ENCODE data around the gene SPHK2. TPM values are rescaled to one million over a fixed set of nuclear protein-coding genes. Genes with fewer than 3 reads are reported as not detected.

The SPHK2 gene, protein sequence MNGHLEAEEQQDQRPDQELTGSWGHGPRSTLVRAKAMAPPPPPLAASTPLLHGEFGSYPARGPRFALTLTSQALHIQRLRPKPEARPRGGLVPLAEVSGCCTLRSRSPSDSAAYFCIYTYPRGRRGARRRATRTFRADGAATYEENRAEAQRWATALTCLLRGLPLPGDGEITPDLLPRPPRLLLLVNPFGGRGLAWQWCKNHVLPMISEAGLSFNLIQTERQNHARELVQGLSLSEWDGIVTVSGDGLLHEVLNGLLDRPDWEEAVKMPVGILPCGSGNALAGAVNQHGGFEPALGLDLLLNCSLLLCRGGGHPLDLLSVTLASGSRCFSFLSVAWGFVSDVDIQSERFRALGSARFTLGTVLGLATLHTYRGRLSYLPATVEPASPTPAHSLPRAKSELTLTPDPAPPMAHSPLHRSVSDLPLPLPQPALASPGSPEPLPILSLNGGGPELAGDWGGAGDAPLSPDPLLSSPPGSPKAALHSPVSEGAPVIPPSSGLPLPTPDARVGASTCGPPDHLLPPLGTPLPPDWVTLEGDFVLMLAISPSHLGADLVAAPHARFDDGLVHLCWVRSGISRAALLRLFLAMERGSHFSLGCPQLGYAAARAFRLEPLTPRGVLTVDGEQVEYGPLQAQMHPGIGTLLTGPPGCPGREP
- 1 to 10 TPM; 6.2 to 8.0 TPM for total RNA-seq

DNA sequence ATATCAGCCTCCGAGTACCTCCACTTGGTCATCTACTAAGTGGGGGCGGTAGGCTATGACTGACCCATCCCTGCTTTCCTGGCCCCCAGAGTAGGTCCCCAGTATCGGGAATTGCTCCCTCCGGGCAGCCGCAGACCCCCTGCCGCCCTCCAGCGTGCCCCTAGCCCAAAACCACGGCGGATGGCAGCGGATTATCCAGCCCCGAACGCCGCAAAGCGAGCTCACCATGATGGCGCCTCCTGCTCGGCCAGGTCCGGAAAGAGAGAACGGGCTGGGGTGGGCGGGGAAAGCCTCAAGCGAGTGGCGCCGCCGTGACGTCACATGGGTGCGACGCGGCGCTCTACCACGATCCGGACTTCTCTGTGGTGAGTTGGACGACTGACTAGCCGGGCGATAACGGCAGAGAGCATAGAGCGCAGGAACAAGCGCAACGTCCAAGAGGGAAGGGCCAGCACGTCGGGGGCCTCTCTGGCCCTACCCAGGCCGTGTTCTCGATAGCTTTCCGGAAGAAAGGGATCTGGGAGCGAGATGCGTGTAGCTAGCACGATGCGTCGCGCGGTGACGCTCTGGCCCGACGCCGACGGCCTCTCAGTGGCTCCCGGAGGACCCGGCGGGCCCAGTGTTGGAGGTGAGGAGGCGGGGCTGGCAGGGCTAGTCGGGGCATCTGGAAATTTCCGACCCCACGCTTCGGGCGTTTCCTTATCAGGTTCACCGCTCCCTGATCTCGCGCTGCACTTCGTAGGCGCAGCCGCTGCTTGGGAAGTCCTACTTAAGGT lies at the start of gene SPHK2, which contains the start of gene RPL18:
Gene SPHK2, plus strand, starts transcription at position 591 of the 776 bp plus-strand sequence. CDS start 1,009 bp downstream, outside the sequence.
Gene RPL18, minus strand, starts transcription at position 263 of the 776 bp plus-strand sequence. Its CDS starts 35 bp downstream, at position 228.
- TF ChIP-seq, protein P1, sequence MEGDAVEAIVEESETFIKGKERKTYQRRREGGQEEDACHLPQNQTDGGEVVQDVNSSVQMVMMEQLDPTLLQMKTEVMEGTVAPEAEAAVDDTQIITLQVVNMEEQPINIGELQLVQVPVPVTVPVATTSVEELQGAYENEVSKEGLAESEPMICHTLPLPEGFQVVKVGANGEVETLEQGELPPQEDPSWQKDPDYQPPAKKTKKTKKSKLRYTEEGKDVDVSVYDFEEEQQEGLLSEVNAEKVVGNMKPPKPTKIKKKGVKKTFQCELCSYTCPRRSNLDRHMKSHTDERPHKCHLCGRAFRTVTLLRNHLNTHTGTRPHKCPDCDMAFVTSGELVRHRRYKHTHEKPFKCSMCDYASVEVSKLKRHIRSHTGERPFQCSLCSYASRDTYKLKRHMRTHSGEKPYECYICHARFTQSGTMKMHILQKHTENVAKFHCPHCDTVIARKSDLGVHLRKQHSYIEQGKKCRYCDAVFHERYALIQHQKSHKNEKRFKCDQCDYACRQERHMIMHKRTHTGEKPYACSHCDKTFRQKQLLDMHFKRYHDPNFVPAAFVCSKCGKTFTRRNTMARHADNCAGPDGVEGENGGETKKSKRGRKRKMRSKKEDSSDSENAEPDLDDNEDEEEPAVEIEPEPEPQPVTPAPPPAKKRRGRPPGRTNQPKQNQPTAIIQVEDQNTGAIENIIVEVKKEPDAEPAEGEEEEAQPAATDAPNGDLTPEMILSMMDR (IDR thresholded peaks at IDR 0.05): peak in 1 of 2 donors; percentile 25
- peak within 1 kb of the TSS; percentile 91 to 95 for H3K27ac ChIP-seq
- H3K4me1 ChIP-seq: peaks cover 0 to 62% of the 10 kb centered on the region in 2 donors
- peak within 1 kb of the TSS; percentile 74 to 76 for H3K4me3 ChIP-seq
- peak; percentile 99 for DNase-seq (ENCODE audit: low spot score)
- H3K27me3 ChIP-seq: no peaks in the 10 kb centered on the region
- peaks cover 28% of the 10 kb centered on the region for H3K36me3 ChIP-seq
- H3K9me3 ChIP-seq: no peaks in the 10 kb centered on the region

DNA sequence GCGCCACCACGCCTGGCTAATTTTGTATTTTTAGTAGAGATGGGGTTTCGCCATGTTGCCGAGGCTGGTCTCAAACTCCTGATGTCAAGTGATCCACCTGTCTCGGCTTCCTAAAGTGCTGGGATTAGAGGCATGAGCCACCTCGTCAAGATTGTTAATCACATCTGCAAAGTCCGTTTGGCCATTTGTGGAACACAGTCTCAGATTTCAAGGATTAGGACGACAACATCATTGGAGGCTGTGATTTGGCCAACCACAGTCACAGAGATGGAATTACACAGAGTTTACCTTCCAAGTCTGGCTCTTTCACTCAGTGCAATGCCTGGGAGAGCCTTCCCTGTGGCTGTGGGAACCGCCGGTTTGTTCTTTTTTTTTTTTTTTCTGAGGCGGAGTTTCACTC lies 49.5 kb upstream of the SPHK2 start:
- TF ChIP-seq, protein P1 (IDR thresholded peaks at IDR 0.05): no peak
- no peaks in the 10 kb centered on the region for H3K27me3 ChIP-seq
- no peak for DNase-seq (ENCODE audit: low spot score)
- H3K36me3 ChIP-seq: no peaks in the 10 kb centered on the region
- no peak overlapping the region for H3K27ac ChIP-seq
- H3K9me3 ChIP-seq: no peaks in the 10 kb centered on the region
- peaks cover 0 to 14% of the 10 kb centered on the region in 2 donors for H3K4me1 ChIP-seq
- H3K4me3 ChIP-seq: no peak overlapping the region

DNA sequence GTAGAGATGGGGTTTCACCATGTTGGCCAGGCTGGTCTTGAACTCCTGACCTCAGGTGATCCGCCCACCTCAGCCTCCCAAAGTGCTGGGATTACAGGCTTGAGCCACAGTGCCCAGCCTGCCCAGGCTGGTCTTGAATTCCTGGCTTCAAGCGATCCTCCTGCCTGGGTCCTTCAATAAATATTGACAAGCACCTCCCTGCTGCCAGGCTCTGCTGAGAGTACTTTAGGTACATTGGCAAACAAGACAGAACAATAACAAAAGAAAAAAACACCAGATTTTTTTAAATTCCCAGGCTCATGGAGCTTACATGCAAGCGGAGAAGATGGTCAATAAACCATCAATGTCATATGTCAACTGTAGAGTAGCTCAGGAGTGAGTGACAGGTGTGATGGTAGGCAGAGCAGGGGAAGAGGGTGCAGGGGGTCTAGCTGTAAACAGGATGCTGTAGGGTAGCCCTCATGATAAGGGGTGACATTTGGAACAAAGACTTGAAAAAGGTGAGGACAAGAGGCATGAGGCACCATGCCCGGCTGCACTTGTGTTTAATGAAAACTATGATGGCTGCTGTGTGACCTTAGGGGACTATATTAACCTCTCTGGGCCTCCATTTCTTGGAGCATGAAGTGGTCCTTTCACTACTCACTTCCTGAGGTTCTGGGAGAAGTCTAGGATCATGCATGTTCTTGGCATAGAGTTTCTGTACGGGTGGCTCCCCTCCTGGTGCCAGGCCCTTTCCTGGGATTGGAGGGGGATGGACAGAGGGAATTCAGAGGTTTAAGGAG lies 47.7 kb upstream of the SPHK2 start:
- TF ChIP-seq, protein P1 (IDR thresholded peaks at IDR 0.05): no peak
- Histone ChIP-seq H3K27ac (peak overlapping the region in 1 of 2 donors; percentile 23), H3K4me1 (peaks cover 0 to 14% of the 10 kb centered on the region in 2 donors), H3K27me3 (no peaks in the 10 kb centered on the region), H3K4me3 (no peak overlapping the region), H3K9me3 (no peaks in the 10 kb centered on the region), H3K36me3 (no peaks in the 10 kb centered on the region)
- DNase-seq (ENCODE audit: low spot score): no peak

DNA sequence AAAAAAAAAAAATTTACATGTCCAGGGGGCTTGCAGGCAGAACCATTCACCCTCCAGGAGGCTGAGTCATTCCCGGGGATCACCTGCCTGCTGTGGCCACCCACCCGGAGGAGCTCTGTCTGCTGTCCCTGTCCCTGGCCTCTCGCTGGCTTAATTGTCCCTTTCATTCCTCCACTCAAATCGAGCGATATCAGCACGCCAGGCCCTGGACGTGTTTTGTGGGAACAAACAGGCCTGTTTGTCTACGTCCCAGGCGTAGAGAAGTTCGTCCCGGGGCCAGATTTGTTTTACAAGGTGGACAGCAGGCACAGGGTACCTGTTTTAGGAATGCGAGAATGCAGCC lies 46.2 kb upstream of the SPHK2 start:
- TF ChIP-seq, protein P1 (IDR thresholded peaks at IDR 0.05): no peak
- peaks cover 0 to 5% of the 10 kb centered on the region in 2 donors for H3K4me1 ChIP-seq
- no peaks in the 10 kb centered on the region for H3K36me3 ChIP-seq
- H3K27me3 ChIP-seq: no peaks in the 10 kb centered on the region
- H3K27ac ChIP-seq: peak overlapping the region; percentile 14 to 77
- H3K4me3 ChIP-seq: no peak overlapping the region
- DNase-seq (ENCODE audit: low spot score): no peak
- H3K9me3 ChIP-seq: no peaks in the 10 kb centered on the region

Measured in right atrium auricular region (tissue), 2 donors.